GM18507 (cell line): ENCODE results near the gene ANKRD17.

Source experiments
- DNase-seq: peaks from one replicate; pipeline ENCODE4 v3.0.0; 2011; ENCODE audit warnings: low read depth; ENCODE audit not compliant: insufficient read length; ENCODE audit errors: extremely low spot score
- FAIRE-seq: peaks from 2 replicates; lab custom pipeline; 2011; peaks lifted over from hg19 to GRCh38; lab: Jason Lieb, UNC

The ANKRD17 gene

DNA sequence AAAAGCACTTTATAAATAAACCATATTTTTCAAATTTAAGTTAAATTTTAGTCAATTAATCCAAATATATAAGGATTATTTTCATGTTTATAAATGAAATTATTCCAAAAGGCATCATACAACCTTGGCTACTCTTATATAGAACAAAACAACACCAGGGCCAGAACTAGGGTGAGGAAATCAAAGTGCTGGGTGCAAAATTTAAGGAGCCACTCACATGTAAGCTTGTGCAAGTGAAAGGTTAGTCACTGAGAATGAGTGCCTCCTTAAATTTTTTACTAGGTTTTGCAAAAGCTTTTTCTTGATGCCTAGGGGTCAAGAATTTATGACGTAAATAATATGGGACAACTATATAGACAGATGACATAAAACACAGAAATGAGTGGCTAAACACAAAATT is 105.7 kb downstream of the ANKRD17 start:
- no peak for DNase-seq
- no peak for FAIRE-seq

GRCh38 chr4:73142995-73143547 is 115.5 kb downstream of the ANKRD17 start:
- DNase-seq (no peak), FAIRE-seq (no peak)

GRCh38 chr4:73139991-73140390 is 118.6 kb downstream of the ANKRD17 start:
- no peak for FAIRE-seq
- no peak for DNase-seq

DNA sequence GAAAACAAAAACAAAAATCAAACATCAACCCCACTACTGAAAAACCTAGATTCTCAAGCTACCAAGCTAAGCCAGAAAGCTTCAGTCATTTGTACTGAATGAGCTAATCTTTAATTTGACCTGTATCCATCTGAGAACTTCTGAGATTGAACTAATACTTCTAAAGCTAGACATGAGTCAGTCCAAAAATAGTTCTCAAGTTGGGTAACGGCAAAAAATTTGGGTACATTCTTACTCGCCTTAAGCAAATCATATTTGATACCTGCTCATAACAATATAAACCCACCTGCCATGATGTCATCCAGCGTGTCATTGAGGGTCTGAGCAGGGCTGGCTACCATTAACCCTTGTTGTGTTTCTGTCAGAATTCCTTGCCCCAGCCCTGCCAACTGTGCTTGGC is 119.4 kb downstream of the ANKRD17 start:
- FAIRE-seq (no peak), DNase-seq (no peak)

DNA sequence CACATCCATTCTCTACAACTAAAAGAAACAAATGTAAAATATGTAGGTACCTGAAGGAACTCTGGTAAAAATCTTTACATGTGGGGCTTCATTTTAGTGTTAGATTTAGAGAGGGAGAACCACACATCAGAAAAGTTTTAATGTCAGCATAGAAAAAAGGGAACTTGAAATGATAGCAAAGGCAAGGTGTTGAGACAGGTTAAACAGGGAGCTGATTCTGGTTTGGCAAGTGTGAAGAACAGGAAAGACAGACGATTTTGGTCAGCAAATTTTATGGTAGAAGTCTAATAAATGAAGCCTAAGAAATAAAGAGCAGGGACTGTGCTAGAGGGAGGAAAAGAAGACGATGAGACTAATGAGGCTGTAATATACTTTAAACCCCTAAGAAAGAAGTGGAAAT is 121.5 kb downstream of the ANKRD17 start:
- DNase-seq (no peak), FAIRE-seq (no peak)

- no peak for DNase-seq
- no peak for FAIRE-seq
Observed at GRCh38 chr4:73133784-73134183, 124.8 kb downstream of the ANKRD17 start.

DNA sequence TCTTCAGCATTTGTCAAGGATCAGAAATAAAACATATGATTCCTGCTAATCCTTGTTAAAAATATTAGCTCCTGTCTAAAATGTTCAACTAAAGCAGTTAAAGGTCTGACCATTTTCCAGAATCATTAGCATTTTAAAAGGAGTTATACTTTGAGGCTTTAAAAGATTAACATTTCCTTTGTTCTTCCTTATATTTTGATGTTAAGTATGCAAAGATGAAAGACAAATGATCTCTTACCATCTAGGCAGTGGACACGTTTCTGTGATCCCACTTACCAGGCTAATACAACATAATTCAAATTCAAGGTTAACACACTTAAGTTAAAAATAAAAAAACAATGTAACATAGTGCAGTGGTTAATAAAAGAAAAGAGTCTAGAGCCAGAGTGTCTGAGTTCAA is 127.3 kb downstream of the ANKRD17 start:
- no peak for FAIRE-seq
- no peak for DNase-seq

DNA sequence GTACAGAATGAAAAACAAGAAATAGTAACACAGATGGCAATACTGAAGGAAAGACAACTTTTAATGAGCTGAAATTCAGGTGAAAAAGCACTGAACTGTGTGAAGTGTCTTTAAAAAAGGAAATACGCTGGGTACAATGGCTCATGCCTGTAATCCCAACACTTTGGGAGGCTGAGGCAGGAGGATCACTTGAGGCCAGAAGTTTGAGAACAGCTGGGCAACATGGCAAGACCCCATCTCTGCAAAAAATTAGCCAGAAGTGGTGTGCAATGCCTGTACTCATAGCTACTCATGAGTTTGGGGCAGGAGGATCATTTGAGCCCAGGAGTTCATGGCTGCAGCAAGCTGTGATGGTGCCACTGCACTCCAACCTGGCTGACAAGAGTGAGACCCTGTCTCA is 129.3 kb downstream of the ANKRD17 start:
- no peak for FAIRE-seq
- DNase-seq = no peak

DNA sequence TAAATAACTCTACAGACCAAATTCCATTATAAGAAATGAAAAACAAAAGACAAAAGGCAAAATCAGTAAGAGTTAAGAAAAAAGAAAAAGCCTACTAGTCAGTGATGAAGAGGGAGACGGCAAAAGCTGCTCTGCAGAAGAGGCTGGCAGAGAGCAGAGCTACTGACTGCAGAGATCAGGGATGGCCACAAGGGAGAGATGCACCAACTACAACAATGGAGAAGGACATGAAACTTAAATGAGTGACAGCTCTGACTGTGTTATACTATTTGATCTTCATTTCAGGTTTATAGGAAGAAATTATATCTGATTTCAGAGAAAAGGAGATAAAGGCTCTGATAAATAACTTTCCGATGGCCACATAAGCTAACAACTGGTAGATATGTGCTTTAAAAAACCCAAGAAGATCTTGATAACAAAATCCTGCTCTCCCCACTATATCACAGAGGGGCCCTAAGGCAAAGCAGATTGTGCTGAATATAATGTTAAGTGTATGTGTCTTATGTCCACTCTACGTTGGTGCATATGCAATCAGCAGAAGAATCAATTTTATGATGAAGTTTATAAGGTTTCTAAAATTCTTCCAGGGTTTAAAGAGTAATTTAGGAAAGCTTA is 130.7 kb downstream of the ANKRD17 start:
- FAIRE-seq = no peak

GRCh38 chr4:73109493-73109892 is 149.1 kb downstream of the ANKRD17 start:
- no peak for FAIRE-seq
- no peak for DNase-seq

More for the DNA sequence above, 130.7 kb downstream of the ANKRD17 start:
- DNase-seq = no peak

DNA sequence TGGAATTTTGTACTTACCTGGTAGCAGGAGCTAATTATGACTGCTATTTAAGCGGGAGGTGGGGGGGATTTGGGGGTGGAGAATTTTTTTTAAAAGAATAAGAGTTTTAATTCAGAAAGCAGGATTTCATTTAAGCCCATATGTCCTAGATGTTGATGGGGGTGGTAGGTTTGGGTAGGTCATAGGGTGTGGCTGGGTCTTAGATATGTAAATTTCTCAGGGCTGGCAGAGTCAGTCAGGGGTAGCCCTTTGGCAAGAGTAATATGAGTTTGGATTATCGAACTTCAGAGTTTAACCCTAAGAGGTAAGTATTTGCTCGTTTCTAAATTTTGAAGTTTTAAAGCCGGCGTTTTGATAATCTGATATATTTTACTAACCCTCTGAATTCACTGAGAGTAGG is 153.9 kb downstream of the ANKRD17 start:
- DNase-seq = no peak
- no peak for FAIRE-seq

DNA sequence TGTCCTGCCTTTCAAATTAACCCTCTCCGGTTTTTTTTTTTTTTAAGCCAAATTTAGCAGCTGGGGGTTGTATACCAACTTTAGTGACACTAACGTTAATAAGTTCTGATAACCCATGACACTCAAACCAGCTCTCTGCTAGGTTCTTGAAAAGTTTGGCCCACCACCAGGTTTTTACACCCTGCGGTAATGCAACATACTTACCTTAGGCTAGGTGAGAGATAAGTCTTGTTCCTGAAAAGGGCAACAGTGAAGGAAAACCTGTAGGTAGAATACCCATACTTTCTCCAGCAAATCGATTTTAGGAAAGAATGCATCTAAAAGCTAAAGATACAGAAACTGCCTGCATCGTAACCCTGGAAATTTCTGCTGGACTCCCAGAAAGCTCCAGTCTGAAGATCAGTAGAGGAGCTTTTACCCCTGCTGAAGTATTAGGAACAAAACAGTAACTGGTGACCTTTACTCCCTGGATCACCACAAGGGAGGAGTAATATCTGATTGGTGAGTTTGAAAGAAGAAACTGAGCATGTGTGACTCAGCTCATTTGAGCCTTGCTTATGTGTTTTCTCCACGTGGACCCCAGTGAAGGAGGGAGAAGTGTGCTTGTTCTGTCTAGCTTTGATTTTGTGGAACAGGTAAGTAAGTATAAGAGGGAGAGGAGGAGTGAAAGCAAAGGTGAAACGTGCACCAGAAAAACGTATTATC is 154.6 kb downstream of the ANKRD17 start:
- DNase-seq = no peak
- no peak for FAIRE-seq

DNA sequence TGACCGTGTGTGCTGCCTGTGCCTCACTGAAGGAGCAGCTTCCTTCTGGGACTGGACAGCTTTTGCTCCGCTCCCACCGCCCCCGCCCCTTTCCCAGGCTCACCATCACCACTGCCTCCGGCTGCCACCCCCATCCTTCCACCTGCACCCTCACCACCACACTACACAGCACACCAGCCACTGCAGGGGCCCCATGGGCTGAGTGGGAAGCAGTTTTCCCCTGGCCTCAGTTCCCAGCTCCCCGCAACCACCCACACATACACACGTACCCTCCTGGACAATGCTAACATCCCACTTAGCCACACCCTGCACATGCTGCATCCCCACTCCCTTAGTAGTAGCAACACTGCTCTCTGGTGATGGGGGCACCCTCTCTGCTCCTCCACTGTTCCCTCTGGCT is 159.5 kb downstream of the ANKRD17 start:
- no peak for DNase-seq
- no peak for FAIRE-seq

DNA sequence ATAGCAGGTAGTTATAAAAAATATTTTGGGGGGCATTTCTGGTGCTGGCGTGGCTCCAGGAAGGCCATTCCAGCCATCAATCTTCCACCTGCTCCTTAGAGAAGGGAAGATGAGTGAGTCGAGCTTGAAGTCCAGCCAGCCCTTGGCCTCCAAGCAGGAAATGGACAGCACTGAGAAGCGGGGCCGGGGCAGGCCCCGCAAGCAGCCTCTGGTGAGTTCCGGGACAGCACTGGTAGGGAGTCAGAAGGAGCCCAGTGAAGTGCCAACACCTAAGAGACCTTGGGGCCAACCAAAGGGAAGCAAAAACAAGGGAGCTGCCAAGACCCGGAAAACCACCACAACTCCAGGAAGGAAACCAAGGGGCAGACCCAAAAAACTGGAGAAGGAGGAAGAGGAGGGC is 159.9 kb downstream of the ANKRD17 start:
- FAIRE-seq (no peak), DNase-seq (no peak)

GRCh38 chr4:73098016-73098415 is 160.6 kb downstream of the ANKRD17 start:
- FAIRE-seq (no peak), DNase-seq (no peak)

GRCh38 chr4:73092868-73093267 is 165.7 kb downstream of the ANKRD17 start:
- FAIRE-seq (no peak), DNase-seq (no peak)

DNA sequence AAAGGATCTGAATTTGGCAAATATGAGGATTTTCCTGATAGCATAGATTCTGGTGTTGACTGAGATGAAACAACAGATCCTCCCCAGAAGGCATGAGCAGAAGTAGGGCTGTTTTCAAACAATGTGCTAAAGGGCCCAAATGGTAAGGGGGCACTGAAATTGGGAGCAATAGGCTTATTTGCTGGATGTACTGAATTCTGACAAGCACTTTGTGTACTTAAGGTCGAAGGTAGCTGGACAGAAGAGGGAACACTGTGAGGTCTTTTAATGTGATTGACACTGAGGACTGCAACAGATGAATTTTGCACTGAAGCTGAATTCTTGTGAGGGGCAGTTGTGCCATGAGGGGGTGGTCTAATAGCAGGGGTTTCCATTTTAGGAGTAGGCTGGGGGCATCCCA is 167.9 kb downstream of the ANKRD17 start:
- DNase-seq = no peak
- FAIRE-seq = no peak

DNA sequence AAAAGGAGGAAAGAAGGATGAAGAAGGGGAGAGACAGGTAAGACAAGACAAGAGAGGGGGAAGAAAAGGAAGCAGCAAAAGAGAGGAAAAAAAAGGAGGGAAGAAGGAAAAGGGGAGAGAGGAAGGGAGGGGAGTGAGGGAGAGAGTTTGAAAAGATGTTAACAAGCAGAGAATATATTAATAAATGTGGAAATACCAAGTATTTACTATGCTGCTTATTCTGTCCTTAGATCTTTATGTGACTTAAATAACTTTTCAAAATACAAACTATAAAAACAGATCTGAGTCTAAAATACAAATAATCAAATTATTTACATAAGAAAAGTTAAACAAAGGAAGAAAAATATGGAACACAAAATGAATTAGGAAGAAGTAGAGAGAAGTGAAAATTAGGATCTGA is 170.7 kb downstream of the ANKRD17 start:
- no peak for DNase-seq
- no peak for FAIRE-seq

GRCh38 chr4:73086095-73086868 is 172.3 kb downstream of the ANKRD17 start:
- DNase-seq (no peak), FAIRE-seq (peak; percentile 45)

GRCh38 chr4:73080789-73081188 is 177.8 kb downstream of the ANKRD17 start:
- DNase-seq (no peak), FAIRE-seq (no peak)
